Measurements from ENCODE around the gene CCNB1. TPM values are rescaled to one million over a fixed set of nuclear protein-coding genes. Genes with fewer than 3 reads are reported as not detected.
A peak's percentile ranks its signal among the peaks of the same experiment; 100 is the strongest.

Gene CCNB1
- total RNA-seq, 1 donor from 2014 or later = 32.6 TPM

DNA sequence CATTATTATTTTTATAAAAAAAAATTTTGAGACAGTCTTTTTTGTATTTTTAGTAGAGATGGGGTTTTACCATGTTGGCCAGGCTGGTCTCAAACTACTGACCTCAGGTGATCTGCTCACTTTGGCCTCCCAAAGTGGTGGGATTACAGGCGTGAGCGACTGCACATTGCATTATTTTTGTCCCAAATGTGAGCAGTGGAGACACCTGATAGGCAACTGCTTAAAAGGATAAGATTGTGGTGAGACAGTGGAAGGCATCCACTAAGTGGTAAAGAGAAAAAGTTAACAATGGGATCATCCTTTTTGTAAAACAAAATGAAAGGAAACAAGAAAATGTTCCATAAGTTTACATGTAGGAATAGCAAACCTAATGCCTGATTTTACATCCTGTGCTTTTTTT is 20.4 kb downstream of the CCNB1 start:
- TF ChIP-seq, protein P1, sequence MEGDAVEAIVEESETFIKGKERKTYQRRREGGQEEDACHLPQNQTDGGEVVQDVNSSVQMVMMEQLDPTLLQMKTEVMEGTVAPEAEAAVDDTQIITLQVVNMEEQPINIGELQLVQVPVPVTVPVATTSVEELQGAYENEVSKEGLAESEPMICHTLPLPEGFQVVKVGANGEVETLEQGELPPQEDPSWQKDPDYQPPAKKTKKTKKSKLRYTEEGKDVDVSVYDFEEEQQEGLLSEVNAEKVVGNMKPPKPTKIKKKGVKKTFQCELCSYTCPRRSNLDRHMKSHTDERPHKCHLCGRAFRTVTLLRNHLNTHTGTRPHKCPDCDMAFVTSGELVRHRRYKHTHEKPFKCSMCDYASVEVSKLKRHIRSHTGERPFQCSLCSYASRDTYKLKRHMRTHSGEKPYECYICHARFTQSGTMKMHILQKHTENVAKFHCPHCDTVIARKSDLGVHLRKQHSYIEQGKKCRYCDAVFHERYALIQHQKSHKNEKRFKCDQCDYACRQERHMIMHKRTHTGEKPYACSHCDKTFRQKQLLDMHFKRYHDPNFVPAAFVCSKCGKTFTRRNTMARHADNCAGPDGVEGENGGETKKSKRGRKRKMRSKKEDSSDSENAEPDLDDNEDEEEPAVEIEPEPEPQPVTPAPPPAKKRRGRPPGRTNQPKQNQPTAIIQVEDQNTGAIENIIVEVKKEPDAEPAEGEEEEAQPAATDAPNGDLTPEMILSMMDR (IDR thresholded peaks at IDR 0.05; ENCODE audit: insufficient read depth, low read length, poor library complexity, severe bottlenecking) = no peak
- H3K27me3 ChIP-seq (ENCODE audit: control insufficient read depth, insufficient read depth, low read length) = no peaks in the 10 kb centered on the region
- no peak for DNase-seq (ENCODE audit: low read depth)
- H3K4me3 ChIP-seq (ENCODE audit: low read depth, low read length) = no peak overlapping the region
- no peaks in the 10 kb centered on the region for H3K36me3 ChIP-seq (ENCODE audit: control insufficient read depth, insufficient read depth, low read length)

GRCh38 chr5:69188811-69189161 is 21.8 kb downstream of the CCNB1 start:
- Histone ChIP-seq H3K4me3 (ENCODE audit: low read depth, low read length) (peak overlapping the region; percentile 66), H3K36me3 (ENCODE audit: control insufficient read depth, insufficient read depth, low read length) (no peaks in the 10 kb centered on the region), H3K27me3 (ENCODE audit: control insufficient read depth, insufficient read depth, low read length) (no peaks in the 10 kb centered on the region)
- DNase-seq (ENCODE audit: low read depth) = no peak
- TF ChIP-seq, protein P1 (IDR thresholded peaks at IDR 0.05; ENCODE audit: insufficient read depth, low read length, poor library complexity, severe bottlenecking) = no peak

DNA sequence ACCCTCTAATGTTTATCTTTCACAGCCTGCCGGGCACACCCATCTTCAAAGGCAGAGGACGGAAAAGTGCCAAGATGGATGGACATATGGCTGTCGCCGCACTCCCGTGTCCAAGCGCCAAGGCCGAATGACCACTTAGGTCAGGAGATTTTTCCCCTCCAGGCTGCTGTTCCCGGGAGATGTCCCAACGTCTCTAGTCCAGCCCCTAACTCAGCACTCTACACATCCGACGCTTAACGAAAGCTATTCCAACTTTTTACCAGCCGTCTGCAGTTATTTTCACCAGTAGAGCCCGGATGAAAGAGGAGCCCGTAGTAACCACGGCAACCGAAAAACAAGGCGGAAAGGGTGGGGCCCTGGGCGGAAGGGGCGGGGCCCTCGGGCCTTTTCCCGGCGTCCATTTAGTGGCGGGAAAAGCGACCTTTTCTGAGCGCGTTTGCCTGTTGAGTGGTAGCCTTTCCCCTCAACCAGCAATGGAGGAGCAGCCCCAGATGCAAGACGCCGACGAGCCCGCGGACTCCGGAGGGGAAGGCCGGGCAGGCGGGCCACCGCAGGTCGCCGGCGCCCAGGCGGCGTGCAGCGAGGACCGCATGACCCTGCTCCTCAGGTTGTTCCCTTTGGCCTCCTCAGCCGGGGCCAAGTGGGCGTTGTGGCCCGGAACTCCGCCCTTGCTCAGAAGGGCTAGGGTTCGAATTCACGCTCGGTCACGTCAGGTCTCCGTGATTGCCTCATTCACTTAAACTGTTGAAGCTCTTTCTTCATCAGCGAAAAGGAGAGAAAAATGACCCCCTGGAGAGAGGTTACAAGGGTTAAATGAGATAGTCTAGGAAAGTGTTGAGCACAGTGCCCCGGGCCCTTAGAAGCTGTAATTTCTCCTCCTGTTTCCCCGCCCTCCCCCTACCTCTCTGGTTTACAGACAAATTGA is 22.5 kb downstream of the CCNB1 start, which contains the start of gene CENPH:
Gene CENPH, plus strand, starts transcription at position 422 of the 925 bp plus-strand sequence. Its CDS starts 52 bp downstream, at position 474.
- TF ChIP-seq, protein P1 (IDR thresholded peaks at IDR 0.05; ENCODE audit: insufficient read depth, low read length, poor library complexity, severe bottlenecking) = no peak
- Histone ChIP-seq H3K4me3 (ENCODE audit: low read depth, low read length) (peak within 1 kb of the TSS; percentile 66), H3K36me3 (ENCODE audit: control insufficient read depth, insufficient read depth, low read length) (no peaks in the 10 kb centered on the region), H3K27me3 (ENCODE audit: control insufficient read depth, insufficient read depth, low read length) (no peaks in the 10 kb centered on the region)
- peak; percentile 61 for DNase-seq (ENCODE audit: low read depth)

DNA sequence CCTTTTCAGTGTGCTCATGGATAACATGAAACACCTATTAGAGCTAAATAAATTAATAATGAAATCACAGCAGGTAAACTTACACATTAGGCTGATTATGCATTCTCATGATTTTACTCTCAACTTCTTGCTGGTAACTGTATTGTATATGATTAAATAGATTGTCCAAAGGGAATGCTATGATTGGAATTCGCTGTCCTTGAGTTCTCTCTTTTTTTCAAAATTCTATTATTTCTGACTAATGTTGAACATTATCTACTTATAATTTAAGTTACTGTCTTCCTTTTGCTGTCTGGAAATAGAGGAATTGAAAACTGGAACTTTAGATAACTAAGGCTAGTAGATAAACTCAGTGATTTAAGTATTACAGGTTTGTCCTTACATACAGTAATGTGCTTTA is 35.5 kb downstream of the CCNB1 start:
- no peaks in the 10 kb centered on the region for H3K27me3 ChIP-seq (ENCODE audit: control insufficient read depth, insufficient read depth, low read length)
- H3K36me3 ChIP-seq (ENCODE audit: control insufficient read depth, insufficient read depth, low read length) = no peaks in the 10 kb centered on the region
- H3K4me3 ChIP-seq (ENCODE audit: low read depth, low read length) = no peak overlapping the region
- no peak for DNase-seq (ENCODE audit: low read depth)
- TF ChIP-seq, protein P1 (IDR thresholded peaks at IDR 0.05; ENCODE audit: insufficient read depth, low read length, poor library complexity, severe bottlenecking) = no peak

DNA sequence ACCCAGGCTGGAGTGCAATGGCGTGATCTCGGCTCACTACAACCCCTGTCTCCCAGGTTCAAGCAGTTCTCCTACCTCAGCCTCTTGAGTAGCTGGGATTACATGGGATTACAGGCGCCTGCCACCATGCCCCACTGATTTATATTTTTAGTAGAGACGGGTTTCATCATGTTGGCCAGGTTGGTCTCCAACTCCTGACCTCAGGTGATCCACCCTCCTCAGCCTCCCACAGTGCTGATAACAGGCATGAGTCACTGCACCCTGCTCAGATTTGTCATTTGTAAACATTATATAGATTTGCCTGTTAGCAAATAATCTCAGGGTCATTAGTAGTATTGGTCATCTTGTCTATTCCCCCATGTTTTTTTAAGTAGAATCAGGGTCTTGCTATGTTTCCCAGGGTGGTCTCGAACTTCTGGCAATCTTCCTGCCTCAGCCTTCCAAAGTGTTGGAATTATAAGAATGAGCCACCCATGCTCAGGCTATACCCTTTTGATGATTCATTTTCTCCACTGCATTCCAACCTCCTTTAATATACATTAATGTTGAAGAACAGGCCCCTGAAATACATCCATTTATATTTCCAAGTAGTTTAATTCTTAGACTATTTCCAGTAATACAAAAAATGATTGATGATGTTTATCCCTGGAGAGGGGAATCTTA is 39.7 kb downstream of the CCNB1 start:
- TF ChIP-seq, protein P1 (IDR thresholded peaks at IDR 0.05; ENCODE audit: insufficient read depth, low read length, poor library complexity, severe bottlenecking) = no peak
- no peak for DNase-seq (ENCODE audit: low read depth)
- Histone ChIP-seq H3K27me3 (ENCODE audit: control insufficient read depth, insufficient read depth, low read length) (no peaks in the 10 kb centered on the region), H3K4me3 (ENCODE audit: low read depth, low read length) (no peak overlapping the region), H3K36me3 (ENCODE audit: control insufficient read depth, insufficient read depth, low read length) (no peaks in the 10 kb centered on the region)

Measured in kidney epithelial cell (primary cell).